Activated CD8-positive, alpha-beta memory T cell treated with anti-CD3 and anti-CD28 coated beads for 1 hour (primary cell): Measurements from ENCODE around the gene KNSTRN.

Experiments
- DNase-seq, 2 donors: peaks; one replicate each; pipeline ENCODE4 v3.0.0-alpha.2; 2020; ENCODE audit warnings: low read depth in 1 of 2; ENCODE audit errors: extremely low read depth in 1 of 2

KNSTRN gene

GRCh38 chr15:40428185-40428584, 45.7 kb downstream of the KNSTRN start:
- DNase-seq, result no peak

- no peak for DNase-seq
Measured at GRCh38 chr15:40429068-40429710, 46.7 kb downstream of the KNSTRN start.

- DNase-seq, result no peak
Measured at GRCh38 chr15:40430271-40430805, 47.8 kb downstream of the KNSTRN start.

- no peak for DNase-seq
Measured at GRCh38 chr15:40435023-40435709, 52.6 kb downstream of the KNSTRN start.

- no peak for DNase-seq
Measured at GRCh38 chr15:40435710-40436089, 53.2 kb downstream of the KNSTRN start.

- DNase-seq, result no peak
Measured at GRCh38 chr15:40436116-40436891, 53.8 kb downstream of the KNSTRN start.

GRCh38 chr15:40436892-40437751, 54.6 kb downstream of the KNSTRN start:
- DNase-seq, result no peak

- no peak for DNase-seq
Measured at GRCh38 chr15:40437752-40438687, 55.5 kb downstream of the KNSTRN start.

GRCh38 chr15:40438712-40439111, 56.2 kb downstream of the KNSTRN start:
- no peak for DNase-seq

GRCh38 chr15:40439461-40439959, 57.0 kb downstream of the KNSTRN start:
- DNase-seq, result no peak

GRCh38 chr15:40439960-40440742, 57.6 kb downstream of the KNSTRN start:
- DNase-seq, result no peak

GRCh38 chr15:40440743-40441564, 58.4 kb downstream of the KNSTRN start, which contains the start of gene BAHD1:
Gene BAHD1 (plus strand): TSS chr15:40440953. CDS start chr15:40458465, 17,512 bp downstream.
- peak; percentile 90 to 92 for DNase-seq

- DNase-seq, result no peak
Measured at GRCh38 chr15:40441565-40442531, 59.3 kb downstream of the KNSTRN start.

GRCh38 chr15:40443255-40443654, 60.7 kb downstream of the KNSTRN start:
- no peak for DNase-seq

- DNase-seq, result no peak
Measured at GRCh38 chr15:40443846-40444245, 61.3 kb downstream of the KNSTRN start.
